Activated CD8-positive, alpha-beta memory T cell treated with anti-CD3 and anti-CD28 coated beads, Interleukin-2, amount 50 U/mL, for 1 hour (primary cell): Measurements from ENCODE around the gene NDUFAF5.

Experiments used
- DNase-seq: peaks from one replicate; pipeline ENCODE4 v3.0.0-alpha.2; 2020; ENCODE audit errors: extremely low read depth

NDUFAF5 gene

DNA sequence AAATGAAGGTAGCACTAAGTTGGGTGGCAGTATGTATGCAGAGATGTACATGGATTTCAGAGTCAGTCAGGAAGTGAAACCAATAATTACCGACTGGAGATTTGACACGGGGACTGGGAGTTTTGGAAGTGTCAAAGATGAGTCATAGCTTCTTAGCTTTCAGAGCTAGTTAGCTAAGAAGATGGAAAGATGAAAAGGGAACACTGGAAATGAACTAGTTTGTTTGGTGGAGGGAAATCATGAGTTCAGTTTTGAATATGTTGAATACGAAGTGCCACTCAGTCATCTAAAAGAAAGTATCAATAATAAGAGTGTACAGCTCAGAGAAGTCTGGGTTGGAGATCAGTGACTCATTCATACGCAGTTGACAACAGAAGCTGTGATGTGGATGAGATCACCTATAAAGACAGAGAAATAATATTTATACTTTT is 7.6 kb upstream of the NDUFAF5 start:
- DNase-seq = no peak

DNA sequence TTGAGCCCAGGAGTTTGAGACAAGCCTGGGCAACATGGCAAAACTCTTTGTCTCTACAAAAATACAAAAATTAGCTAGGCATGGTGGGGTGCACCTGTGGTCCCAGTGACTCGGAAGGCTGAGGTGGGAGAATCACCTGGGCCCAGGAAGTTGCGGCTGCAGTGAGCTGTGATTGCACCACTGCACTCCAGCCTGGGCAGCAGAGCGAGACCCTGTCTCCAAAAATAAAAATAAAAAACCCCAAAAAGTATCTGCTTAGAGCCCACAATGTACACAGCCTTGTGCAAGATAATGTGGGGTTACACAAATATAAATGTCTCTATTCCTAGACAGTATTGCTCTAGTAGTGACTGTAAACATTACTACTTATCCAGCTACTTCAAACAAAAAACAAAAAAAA is 6.0 kb upstream of the NDUFAF5 start:
- no peak for DNase-seq

- no peak for DNase-seq
Measured at GRCh38 chr20:13783528-13783927, 1.3 kb upstream of the NDUFAF5 start.

DNA sequence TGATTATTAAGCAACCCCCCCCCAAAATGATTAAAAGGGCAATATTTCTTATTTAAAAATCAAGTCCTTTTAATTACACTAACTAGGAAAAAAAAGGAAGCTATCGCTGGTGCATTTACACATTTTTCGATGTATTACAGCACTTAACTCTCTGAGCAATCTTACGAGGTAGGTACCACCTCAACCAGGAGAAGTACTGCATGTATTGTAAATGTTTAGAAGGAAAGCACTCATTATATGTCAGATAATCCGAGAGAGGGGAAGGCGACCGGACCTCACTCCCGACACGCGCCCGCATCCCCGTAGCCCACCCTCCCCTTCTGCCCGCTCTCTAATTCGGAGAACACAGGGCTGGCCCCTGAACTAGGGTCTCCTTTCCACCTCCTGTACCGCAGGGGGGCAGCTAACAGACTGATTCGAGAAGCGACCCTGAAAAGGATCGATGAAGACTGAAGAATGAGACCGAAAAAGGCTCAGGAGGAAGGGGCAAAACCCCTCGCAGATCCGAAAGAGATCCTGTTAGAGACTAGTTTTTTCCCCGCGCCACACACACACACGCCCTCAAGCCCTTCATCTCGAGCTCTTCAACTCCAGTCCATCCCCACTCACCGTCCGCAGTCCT is 446 bp upstream of the NDUFAF5 start:
- DNase-seq = no peak

DNA sequence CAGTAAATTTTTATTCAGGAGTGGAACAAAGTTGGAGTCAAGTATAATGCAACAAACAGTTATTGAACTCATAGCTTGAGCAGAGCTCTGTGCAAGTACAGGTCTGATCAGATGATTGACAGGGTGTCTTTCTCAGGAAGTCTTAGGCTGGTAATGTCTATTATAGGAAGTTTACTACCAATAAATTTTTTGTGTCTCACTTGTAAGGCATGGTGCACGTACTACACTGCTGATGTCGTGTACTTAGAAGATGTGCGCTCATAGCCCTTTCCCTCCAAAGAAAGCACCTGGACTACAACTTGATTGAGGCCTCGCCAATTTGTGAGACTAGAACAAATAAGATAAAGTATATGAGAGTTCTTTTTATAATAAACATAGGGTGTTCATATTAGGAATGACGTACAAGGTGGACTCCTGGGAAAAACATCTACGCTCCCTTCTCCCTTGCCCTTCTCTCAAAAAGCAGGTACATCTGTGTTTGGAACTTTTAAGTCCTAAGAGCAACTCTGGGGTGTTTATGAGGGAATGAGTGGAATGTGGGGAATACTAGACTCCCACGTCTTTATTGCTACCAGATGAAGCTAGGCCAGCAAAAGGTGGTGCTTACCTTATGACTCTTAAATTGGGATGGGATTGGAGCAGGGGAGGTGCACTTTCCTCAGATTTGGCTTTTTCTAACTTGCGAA is 1.5 kb downstream of the NDUFAF5 start:
- DNase-seq = no peak

GRCh38 chr20:13788167-13788834 is 3.5 kb downstream of the NDUFAF5 start:
- no peak for DNase-seq

GRCh38 chr20:13790708-13791107 is 5.9 kb downstream of the NDUFAF5 start:
- no peak for DNase-seq

DNA sequence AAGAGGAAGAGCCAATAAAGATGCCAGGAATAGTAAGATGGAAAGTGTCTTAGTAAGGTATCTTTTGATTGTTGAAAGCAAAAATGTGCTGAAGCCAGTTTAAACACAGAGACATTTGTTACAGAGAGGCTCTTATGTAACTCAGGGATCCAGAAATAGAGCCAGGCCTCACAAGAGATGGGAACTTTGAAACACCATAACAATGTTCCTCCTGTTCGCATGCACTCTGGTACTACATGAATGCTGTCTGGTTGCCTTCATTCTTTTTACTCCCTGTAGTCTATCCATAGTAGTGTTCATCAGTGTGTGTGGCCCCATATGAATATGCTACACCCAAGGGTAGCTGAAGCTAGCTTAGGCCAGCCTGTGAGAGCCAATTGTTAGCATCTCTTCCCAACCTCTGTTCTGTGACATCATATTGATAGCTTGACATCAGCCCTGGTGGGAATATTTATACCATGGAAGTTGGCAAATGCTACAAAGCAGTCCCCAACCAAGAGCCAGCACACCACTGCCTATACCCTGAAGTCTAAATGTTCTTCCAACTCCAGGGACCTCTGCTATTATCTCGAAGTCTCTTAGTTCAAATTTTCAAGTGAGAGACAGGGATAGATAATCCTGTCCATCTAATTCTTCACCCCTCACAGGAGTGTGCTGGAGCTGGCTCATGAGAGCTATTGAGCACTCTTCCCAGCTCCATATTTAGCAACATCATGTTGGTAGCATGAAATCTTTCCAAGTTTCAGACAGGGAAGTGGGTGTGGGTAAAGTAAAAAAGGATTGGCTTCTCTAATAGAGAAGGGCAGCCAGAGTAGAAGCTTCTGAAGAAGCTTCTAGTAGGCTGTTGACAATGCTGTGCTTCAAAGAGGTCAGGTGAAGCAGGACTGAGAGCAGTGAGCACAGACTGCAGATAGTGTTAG is 7.0 kb downstream of the NDUFAF5 start:
- DNase-seq = no peak

DNA sequence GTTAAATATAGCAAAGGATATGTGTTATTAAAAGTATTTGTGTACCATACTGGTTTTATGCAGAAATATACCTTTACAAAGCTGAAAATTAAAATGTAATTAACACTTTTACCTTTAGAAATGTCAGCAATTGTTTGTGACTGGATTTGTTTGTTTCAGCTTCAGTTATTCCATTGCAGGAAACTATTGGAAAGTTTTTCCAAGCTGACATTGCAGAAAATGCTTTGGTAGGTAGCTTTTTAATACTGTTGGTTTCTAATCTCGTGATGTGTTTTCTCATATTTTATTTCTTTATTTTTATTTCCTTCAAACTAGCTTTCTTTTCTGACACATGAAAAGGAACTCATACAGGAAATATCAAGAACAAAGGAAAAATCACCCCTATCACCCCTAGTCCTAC is 8.2 kb downstream of the NDUFAF5 start:
- DNase-seq = no peak

GRCh38 chr20:13794667-13795066 is 9.8 kb downstream of the NDUFAF5 start:
- DNase-seq = no peak

- no peak for DNase-seq
Measured at GRCh38 chr20:13799040-13799439, 14.2 kb downstream of the NDUFAF5 start.

- DNase-seq = no peak
Measured at GRCh38 chr20:13799974-13800373, 15.1 kb downstream of the NDUFAF5 start.

- no peak for DNase-seq
Measured at GRCh38 chr20:13800728-13801134, 15.9 kb downstream of the NDUFAF5 start.

DNA sequence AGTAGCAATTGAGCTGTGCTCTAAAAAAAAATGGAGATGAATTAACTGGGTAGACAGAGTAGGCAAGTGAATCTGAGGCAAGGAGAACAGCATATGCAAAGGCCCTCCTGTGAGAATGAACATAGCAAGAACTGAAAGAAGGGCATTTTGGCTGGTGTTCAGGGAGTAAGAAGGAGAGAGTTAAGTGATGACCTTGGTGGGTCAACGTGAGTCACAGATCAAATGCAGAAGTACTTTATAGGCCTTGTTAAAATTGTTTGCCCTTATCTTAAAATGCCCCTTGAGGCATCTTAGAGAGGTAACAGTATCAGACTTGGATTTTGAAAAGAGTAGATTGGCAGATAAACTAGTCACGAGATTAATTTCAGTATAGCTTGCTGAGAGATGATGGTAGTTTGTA is 24.5 kb downstream of the NDUFAF5 start:
- no peak for DNase-seq

DNA sequence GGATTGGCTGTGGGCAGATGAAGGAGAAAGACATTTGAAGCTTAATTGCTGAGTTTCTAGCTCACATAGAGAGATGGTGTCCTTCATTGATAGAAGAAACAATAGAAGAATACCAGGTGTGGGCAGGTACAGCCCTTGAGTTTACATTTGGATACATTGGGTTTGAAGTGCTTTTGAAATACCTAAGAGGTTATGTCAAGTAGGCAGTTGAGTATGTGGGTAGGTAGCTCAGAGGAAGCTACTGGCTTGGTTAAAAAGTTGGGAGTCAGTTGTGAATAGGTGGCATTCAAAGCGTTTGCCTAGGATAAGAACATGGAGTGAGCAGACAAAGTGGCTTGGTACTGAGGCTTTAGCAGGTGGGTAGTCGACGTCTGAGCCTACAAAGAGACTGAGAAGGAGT is 25.0 kb downstream of the NDUFAF5 start:
- no peak for DNase-seq

- no peak for DNase-seq
Measured at GRCh38 chr20:13810446-13810845, 25.6 kb downstream of the NDUFAF5 start.

- no peak for DNase-seq
Measured at GRCh38 chr20:13813910-13814309, 29.1 kb downstream of the NDUFAF5 start.

DNA sequence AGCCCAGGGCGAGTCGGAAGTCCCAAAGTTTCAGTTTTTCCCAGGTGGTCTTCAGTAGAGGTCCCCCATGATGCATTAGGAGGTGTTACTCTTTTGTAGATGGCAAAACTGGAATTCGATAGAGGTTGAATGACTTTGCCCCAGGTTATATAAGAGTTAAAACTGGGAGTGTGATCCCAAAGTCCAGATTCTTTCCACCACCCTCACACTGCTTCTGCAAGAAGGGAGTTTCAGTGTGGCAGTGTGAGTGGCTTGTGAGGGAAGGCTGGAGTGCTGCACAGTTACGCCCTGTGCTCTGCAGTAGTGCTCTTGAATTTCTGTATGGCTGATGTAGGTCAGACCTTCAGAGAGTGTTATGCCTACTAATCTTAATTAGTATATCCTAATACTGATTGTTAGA is 29.8 kb downstream of the NDUFAF5 start:
- no peak for DNase-seq

GRCh38 chr20:13816757-13817156 is 31.9 kb downstream of the NDUFAF5 start:
- DNase-seq = no peak

- no peak for DNase-seq
Measured at GRCh38 chr20:13817342-13817741, 32.5 kb downstream of the NDUFAF5 start.

GRCh38 chr20:13819885-13820645 is 35.2 kb downstream of the NDUFAF5 start:
- DNase-seq = no peak
